HepG2 (cell line): ENCODE measurements around the gene ACSF3. TPM values are rescaled to one million over a fixed set of nuclear protein-coding genes. Genes with fewer than 3 reads are reported as not detected.

Experiments
- FOXO1 ChIP-seq: sonication (generic); formaldehyde crosslinking; IDR thresholded peaks from 2 replicates; pipeline ENCODE4 v1.4.0; 2020; ENCODE audit warnings: missing genetic modification reagents
- HDAC6 ChIP-seq: fragments of 200-600 bp; sonication (generic); IDR thresholded peaks from 2 replicates; pipeline ENCODE4 v1.7.0; 2017; ENCODE audit warnings: mild to moderate bottlenecking, antibody characterized with exemption, low read length, low read depth
- IKZF1 ChIP-seq: fragments of 450-650 bp; IDR thresholded peaks from 2 replicates; pipeline ENCODE4 v1.7.1; 2016
- KAT2B ChIP-seq: fragments of 150-350 bp; IDR thresholded peaks from 2 replicates; pipeline ENCODE4 v1.6.1; 2014; ENCODE audit warnings: low read depth, low read length, borderline replicate concordance
- NCOA5 ChIP-seq: sonication (generic); formaldehyde crosslinking; IDR thresholded peaks from 2 replicates; pipeline ENCODE4 v1.4.0; 2020; ENCODE audit warnings: missing genetic modification reagents
- PATZ1 ChIP-seq: sonication (generic); formaldehyde crosslinking; IDR thresholded peaks from 2 replicates; pipeline ENCODE4 v1.4.0; 2020; ENCODE audit warnings: missing genetic modification reagents
- PRDM15 ChIP-seq: sonication (generic); formaldehyde crosslinking; IDR thresholded peaks from 2 replicates; pipeline ENCODE4 v1.4.0; 2020; ENCODE audit warnings: missing genetic modification reagents
- SMAD1 ChIP-seq: sonication (generic); formaldehyde crosslinking; IDR thresholded peaks from 2 replicates; pipeline ENCODE4 v1.4.0; 2020; ENCODE audit warnings: missing genetic modification reagents, low read depth, mild to moderate bottlenecking, borderline replicate concordance
- ZBTB34 ChIP-seq: sonication (generic); formaldehyde crosslinking; IDR thresholded peaks from 2 replicates; pipeline ENCODE4 v1.8.0; 2022; ENCODE audit warnings: mild to moderate bottlenecking, missing genetic modification reagents
- ZNF7 ChIP-seq: IDR thresholded peaks from 2 replicates; pipeline ENCODE4 v1.6.1; 2016; ENCODE audit warnings: missing biosample characterization, missing genetic modification reagents
- polyA plus RNA-seq, 8 experiments: library from polyadenylated mRNA; depleted of rRNA in 3 of 8; stranded (reverse) in 7 of 8; unstranded in 1 of 8; fragments of >200 nt; fragmentation: Illumina TruSeq in 4 of 8; extraction: Trizol in 4 of 8; gene quantifications; 2 replicates each; pipeline versions ENCODE4 v1.2.1 to v1.2.3, GENCODE V29; 2011 to 2016; ENCODE audit warnings: low read depth in 4 of 8, missing spikeins in 1 of 8, mixed read lengths in 1 of 8; ENCODE audit not compliant: insufficient read depth in 1 of 8
- total RNA-seq, 5 experiments: library from RNA; depleted of rRNA; stranded (reverse); fragments of >200 nt; fragmentation: Illumina TruSeq; extraction: Trizol; gene quantifications; 2 replicates each; pipeline ENCODE4 v1.2.3, GENCODE V29; 2016; ENCODE audit warnings: low read depth in 1 of 5
- TF ChIP-seq, protein P1 (sequence below): sonication (generic); formaldehyde crosslinking; IDR thresholded peaks from 2 replicates; pipeline ENCODE4 v1.5.0; 2020; ENCODE audit warnings: mild to moderate bottlenecking, missing genetic modification reagents
- TF ChIP-seq, protein P2 (sequence below): IDR thresholded peaks from 2 replicates; pipeline ENCODE4 v1.6.1; 2016; ENCODE audit warnings: mild to moderate bottlenecking
- TF ChIP-seq, protein P3 (sequence below): sonication (generic); formaldehyde crosslinking; IDR thresholded peaks from 2 replicates; pipeline ENCODE4 v1.8.1; 2023; ENCODE audit warnings: mild to moderate bottlenecking, inconsistent platforms, moderate library complexity, missing genetic modification reagents, borderline replicate concordance

Gene ACSF3
- total and polyA plus RNA-seq, 2 of the 13 experiments (the other 11 are each of a cell fraction or from before 2014, with no cell fraction given): 14.9 to 30.6 TPM

DNA sequence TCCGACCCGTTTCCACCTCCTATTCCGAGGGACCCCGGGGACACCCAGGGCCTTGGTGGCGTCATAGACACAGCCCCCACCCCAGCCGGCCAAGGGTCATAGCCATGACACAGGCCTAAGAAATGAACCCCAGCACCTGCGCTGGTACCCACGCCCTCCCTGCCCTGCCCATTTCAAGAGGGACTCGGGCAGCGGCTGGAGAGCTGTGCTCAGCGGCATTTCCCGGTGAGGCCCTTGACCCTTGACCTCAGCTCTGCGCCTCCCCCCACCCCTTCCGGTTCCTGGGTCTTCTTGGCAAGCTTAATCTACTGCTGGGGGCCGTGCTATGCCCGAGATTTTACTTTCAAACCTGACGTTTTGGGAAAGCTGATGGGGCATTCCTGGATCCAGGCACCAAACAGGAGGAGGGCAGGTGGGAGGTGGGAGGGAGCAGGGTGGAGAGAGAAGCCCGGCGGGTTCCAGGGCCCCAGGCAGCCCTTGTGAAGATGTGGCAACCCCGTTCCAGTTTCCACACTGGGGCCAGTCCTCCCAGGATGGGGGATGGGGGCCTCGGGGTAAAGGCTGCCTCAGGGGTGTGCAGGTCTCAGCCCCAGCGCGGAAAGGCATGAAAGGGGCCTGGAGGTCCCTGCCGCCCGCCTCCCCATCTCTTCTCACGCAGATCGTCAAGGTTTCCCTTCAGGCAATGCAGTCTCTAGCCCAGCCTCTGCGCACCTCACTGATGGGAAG, 106.6 kb downstream of the ACSF3 start, which contains the start of gene SLC22A31 (continued):
- TF ChIP-seq, protein P1, sequence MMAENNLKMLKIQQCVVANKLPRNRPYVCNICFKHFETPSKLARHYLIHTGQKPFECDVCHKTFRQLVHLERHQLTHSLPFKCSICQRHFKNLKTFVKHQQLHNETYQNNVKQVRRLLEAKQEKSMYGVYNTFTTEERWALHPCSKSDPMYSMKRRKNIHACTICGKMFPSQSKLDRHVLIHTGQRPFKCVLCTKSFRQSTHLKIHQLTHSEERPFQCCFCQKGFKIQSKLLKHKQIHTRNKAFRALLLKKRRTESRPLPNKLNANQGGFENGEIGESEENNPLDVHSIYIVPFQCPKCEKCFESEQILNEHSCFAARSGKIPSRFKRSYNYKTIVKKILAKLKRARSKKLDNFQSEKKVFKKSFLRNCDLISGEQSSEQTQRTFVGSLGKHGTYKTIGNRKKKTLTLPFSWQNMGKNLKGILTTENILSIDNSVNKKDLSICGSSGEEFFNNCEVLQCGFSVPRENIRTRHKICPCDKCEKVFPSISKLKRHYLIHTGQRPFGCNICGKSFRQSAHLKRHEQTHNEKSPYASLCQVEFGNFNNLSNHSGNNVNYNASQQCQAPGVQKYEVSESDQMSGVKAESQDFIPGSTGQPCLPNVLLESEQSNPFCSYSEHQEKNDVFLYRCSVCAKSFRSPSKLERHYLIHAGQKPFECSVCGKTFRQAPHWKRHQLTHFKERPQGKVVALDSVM (CRISPR knock-in tag): 0 out of 2 replicates have a peak, but pooled peaks have one; percentile 16
- TF ChIP-seq IKZF1: no peak
- TF ChIP-seq FOXO1: no peak
- TF ChIP-seq NCOA5: no peak
- TF ChIP-seq, protein P2, sequence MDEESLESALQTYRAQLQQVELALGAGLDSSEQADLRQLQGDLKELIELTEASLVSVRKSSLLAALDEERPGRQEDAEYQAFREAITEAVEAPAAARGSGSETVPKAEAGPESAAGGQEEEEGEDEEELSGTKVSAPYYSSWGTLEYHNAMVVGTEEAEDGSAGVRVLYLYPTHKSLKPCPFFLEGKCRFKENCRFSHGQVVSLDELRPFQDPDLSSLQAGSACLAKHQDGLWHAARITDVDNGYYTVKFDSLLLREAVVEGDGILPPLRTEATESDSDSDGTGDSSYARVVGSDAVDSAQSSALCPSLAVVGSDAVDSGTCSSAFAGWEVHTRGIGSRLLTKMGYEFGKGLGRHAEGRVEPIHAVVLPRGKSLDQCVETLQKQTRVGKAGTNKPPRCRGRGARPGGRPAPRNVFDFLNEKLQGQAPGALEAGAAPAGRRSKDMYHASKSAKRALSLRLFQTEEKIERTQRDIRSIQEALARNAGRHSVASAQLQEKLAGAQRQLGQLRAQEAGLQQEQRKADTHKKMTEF (CRISPR knock-in tag): peak; percentile 72
- no peak for TF ChIP-seq SMAD1 (CRISPR knock-in tag)
- TF ChIP-seq, protein P3, sequence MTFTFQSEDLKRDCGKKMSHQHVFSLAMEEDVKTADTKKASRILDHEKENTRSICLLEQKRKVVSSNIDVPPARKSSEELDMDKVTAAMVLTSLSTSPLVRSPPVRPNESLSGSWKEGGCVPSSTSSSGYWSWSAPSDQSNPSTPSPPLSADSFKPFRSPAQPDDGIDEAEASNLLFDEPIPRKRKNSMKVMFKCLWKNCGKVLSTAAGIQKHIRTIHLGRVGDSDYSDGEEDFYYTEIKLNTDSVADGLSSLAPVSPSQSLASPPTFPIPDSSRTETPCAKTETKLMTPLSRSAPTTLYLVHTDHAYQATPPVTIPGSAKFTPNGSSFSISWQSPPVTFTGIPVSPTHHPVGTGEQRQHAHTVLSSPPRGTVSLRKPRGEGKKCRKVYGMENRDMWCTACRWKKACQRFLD (CRISPR knock-in tag): no peak
- TF ChIP-seq HDAC6: no peak
- peak; percentile 67; the same call in 1 of the 2 replicates for TF ChIP-seq PRDM15
- peak; percentile 35; the same call in 1 of the 2 replicates for TF ChIP-seq PATZ1 (CRISPR knock-in tag)
- TF ChIP-seq ZBTB34: 0 out of 2 replicates have a peak, but pooled peaks have one; percentile 21
- TF ChIP-seq KAT2B: no peak
- no peak for TF ChIP-seq ZNF7 (CRISPR knock-in tag)
